Stimulated activated CD4-positive, alpha-beta T cell treated with anti-CD3 and anti-CD28 coated beads, Interleukin-2, amount 100 ng/mL, for 4 hours (primary cell): ENCODE results near the gene DVL1.
A peak's percentile ranks its signal among the peaks of the same experiment; 100 is the strongest.
"Not testable (repeated sequence)": the region's sequence is repeated elsewhere in the genome, so short reads cannot be mapped to it uniquely, and the experiment has no call there.

Experiments used
- DNase-seq: peaks from one replicate; pipeline ENCODE4 v3.0.0-alpha.2; 2020; ENCODE audit warnings: low read depth

The DVL1 gene

DNA sequence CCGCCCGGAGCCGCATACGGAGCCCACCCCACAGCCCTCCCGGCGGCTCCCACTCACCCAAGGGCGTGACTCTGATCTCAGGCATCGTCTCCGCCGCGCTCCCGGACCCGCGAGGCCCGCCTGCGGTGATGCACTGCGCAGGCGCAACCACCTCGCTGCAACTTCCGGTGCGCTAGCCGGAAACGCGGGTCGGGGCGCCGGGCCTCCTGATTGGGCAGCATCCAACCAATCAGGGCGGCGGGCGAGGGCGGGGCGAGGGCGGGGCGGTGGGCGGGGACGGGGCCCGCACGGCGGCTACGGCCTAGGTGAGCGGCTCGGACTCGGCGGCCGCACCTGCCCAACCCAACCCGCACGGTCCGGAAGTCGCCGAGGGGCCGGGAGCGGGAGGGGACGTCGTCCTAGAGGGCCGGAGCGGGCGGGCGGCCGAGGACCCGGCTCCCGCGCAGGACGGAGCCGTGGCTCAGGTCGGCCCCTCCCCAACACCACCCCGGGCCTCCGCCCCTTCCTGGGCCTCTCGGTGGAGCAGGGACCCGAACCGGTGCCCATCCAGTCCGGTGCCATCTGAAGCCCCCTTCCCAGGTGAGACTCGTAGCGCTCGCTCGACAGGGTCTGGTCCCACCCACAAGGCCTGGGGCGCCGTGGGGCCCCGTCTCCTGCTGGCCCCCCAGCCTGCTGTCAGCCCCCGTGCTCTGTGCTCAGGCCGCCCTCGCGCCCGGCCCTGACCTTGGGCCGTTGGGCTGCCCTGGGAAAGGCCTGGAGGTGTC lies 24.5 kb downstream of the DVL1 start, which contains the start of the genes CPTP and INTS11:
CPTP (plus strand) TSS at position 279 of the 764 bp plus-strand sequence. CDS start 2,109 bp downstream, outside the sequence.
INTS11 (minus strand) TSS at position 137 of the 764 bp plus-strand sequence; CDS start at position 85, 52 bp downstream.
- DNase-seq, result peak; percentile 96

DNA sequence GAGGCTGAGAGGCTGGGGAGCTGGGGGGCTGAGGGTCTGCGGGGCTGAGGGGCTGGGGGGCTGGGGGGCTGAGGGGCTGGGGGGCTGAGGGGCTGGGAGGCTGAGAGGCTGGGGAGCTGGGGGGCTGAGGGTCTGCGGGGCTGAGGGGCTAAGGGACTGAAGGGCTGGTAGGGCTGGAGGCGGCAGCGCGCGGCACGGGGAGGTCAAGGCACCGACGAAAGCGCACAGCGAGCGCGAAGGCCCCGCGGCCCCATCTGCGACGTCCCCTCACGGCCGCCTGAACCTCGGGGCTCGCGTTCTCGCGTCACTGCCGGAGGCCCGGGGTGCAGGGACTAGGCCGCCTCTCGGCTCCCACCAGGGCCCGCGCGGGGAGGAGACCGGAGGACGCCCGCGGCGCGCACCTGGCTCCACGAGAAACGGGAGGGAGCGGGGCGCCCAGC lies 25.1 kb downstream of the DVL1 start:
- DNase-seq, result no peak

DNA sequence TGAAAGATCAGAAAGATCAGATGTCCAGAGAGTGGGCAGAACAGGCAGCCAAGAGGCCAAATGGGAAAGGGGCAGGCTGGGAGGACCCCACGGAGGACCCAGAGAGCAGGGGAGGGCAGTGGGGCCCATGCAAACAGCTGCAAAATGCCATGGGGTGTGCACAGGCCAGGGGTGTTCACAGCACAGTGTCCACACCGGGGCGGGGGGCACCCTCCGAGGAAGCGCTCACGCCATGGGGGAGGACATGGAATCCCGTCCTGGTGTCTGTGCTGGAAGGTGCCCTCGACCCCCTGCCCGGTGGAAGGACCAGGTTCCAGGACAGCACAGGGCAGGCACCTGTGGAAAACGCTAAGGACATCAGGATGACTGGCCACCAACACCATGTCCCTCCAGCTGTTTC lies 26.3 kb downstream of the DVL1 start:
- DNase-seq, result no peak

DNA sequence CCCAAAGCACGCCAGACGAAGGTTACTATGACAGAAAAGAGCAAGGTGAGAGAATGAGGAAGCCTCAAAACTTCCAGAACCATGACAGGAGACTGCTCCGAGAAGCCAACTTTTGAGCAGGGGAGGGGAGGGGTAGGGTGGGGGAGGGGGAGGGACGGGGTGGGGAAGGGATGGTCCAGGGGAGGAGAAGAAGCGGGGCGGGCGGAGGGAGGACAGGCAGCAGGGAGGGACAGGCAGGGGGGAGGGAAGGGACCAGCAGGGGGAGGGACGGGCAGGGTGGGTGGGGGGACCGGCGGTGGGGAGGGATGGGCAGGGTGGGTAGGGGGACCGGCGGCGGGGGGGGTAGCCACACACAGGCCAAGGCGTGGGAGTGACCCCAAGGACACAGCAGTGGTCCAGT lies 26.8 kb downstream of the DVL1 start:
- no peak for DNase-seq

DNA sequence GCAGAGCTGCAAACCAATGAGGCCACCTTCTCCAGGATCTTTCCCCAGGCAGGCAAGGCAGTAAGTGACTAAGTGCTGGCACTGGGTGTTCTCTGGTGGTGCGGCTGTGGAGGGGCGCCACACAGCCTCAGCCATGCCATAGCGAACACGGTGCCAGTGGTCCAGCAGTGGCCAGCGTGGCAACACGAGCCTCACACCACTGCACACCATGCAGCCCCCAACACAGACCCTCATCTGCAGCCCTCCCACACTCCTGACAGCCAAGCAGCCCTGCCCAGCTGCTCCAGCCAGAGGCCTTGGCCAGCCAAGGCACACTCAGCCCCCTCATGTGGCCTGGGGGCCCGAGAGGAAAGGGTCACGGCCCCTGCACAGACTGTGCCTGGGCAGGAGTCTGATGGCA lies 27.7 kb downstream of the DVL1 start:
- no peak for DNase-seq

DNA sequence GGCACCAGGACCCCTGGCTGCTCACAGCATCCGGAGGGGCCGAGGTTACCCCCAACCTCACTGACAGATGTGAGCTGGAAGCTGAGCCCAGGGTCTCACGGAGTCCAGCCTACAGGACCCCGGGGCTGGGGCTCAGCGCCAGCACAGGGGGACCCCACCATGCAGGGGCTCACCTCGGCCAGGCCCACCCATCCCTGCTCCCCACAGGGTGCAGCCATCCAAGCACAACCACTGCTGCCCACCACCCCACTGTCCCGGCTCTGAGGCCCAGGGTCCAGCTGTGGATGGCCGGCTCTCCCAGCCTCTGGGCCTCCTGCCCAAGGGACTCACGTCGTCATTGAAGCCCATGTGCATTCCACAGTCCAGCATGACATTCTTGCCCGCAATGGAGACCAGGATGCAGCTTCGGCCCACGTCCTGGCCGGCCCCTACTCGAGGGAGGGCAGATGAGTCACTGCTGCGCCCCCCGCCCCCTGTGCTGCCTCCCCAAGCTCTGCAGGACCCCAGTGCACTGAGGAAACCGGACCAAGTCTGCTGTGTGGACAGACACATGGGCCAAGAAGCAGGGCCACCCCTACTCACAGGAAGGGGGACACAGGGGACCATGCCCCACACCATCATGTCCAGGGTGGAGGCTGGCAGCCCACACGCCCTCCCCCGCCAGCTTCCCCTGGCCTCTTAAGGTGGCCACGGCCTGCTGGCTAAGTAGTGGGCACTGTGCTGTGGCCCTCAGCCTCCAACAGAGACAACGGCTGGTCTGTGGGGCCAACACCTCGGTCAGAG lies 28.4 kb downstream of the DVL1 start:
- no peak for DNase-seq

DNA sequence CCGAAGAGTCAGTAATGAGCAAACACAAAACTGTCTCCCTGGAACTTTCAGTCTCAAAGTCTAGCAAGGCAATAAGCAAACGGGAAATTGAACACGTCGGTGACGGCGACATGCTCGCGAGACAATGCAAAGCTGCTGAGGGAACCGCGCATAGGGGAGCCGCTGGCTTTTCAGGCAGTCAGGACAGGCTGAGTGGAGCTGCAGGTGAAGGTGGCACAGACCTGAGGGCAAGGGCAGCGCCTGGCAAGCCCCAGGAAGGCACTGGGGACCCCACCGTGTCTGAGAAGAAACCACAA lies 29.6 kb downstream of the DVL1 start:
- DNase-seq, result no peak

DNA sequence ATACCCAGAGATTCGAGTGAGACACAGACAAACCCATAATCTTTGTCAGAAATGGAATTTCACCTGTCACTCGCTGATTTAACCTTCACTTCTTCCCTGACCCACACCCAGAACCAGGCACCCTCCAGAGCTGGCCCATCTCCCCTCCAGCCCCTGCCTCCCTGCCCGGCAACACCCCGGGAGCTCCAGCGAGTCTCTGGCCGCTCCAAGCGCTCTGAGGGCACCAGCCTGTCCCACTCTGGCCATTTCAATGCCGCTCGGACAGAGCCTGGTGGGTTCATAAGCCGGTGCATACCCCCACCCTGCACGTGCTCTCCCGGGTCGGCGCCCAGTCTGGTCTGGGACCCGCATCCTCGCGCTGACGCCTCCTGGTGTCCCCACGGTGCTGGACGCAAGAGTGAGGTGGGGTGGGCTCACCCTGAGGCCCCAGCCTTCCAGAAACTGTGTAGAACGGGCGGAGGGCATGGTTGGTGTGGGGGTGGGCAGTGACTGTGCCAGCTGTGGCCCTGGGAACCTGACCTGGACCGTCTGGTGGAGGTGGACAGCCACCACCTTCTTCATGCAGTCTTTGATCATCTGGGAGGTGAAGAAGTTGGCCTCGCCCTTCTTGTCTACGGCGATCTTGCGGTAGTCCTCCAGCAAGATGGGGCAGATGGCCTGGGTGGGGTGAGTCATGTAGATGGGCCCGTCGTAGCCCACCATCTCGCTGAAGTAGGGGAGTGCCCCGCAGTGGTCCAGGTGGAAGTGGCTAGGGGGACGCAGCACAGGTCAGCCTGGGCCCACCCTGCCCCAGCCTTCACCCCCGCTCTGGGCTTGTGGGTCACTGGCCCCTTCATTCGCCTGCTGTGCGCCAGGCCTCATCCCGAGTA lies 30.2 kb downstream of the DVL1 start:
- DNase-seq, result no peak

DNA sequence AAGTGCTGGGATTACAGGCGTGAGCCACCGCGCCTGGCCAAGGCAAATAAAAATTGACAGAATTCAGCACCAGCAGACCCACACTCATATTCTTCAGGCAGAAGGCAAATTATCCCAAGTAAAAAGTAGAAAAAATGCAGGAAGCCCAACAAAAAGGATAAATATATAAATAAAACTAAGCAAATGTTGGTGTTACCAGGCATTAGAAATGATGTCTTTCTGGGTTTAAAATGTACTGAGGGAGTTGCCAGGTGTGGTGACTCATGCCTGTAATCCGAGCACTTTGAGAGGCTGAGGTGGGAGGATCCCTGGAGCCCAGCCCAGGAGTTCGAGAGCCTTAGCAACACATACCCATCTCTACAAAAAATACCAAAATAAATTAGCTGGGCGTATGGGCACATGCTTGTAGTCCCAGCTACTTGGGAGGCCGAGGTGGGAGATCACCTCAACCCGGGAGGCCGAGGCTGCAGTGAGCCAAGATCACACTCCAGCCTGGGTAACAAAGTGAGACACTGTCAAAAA lies 31.0 kb downstream of the DVL1 start:
- DNase-seq, result no peak

DNA sequence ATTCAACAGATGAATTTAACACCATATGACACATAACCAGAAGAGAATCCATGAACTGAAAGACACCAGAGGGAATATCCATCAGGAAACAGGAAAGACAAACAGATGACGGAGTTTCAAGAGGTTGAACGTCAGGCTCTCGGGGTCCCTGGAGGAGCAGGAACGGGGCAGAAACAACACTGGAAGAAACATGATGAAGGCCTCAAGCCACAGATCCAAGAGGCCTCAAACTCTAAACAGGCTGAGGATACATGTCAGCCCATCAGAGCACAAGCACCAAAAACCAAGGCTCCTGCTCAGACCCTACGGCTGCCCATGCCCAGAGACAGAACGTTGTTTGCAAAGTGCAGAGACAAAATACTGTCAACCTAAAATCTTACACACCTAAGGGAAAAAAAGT lies 31.8 kb downstream of the DVL1 start:
- no peak for DNase-seq

DNA sequence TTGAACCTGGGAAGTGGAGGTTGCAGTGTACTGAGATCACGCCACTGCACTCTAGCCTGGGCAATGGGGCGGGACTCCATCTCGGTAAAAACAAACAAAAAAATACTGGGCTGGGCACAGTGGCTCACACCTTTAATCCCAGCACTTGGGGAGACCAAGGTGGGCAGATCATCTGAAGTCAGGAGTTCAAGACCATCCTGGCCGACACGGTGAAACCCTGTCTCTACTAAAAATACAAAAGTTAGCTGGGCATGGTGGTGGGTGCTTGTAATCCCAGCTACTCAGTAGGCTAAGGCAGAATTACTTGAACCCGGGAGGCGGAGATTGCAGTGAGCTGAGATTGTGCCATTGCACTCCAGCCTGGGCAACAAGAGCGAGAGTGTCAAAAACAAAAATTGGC lies 33.0 kb downstream of the DVL1 start:
- DNase-seq, result not testable (repeated sequence)

DNA sequence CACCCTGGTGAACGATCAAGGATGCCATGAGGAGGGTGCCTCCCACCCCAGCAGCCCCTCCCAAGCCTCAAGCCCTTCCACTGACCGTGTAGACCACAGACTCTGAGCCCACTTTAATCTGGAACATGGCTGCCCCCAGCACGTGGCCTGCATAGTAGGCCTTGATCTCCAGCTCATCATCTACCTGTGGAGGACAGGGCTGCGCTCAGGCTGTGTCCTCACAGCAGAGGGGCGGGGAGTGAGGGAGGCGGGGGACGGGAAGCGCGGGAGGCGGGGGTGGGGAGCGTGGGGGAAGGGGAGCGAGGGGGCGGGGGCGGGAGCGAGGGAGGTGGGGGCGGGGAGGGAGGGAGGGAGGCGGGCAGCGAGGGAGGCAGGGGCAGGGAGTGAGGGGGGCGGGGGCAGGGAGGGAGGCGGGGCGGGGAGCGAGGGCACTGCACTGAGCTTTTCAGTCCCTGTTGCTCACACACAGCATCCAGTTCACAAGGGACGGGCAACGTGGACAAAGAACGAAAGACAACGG lies 33.7 kb downstream of the DVL1 start:
- no peak for DNase-seq

DNA sequence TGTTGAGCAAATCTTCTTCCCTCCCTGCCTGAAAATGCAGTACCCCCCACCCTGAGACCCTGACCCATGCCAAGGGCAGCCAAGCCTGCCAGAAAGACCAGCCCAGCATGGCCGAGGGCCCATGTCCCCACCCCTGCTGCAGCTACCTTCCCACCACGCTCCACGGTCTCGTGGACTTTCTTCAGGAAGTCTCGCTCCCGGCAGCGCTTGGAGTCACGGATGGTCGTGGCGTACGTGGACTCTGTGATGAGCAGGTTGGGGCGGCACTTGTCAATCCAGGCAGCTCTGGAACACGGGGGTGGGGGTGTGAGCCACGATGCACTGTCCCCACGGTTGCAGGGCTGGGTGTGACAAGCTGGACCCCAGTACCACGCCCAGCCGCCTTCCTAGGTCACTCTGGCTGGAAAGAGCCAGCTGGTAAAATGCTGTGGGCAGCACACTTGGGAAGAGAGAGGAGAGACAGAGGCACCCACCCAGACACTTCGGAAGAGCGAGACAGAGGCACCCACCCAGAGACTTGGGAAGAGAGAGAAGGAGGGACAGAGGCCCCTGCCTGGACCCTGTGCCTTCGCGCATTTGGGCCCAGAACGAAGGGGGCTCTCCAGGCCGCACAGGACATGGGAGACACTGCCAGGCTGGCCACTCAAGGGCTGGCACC lies 34.4 kb downstream of the DVL1 start:
- no peak for DNase-seq

DNA sequence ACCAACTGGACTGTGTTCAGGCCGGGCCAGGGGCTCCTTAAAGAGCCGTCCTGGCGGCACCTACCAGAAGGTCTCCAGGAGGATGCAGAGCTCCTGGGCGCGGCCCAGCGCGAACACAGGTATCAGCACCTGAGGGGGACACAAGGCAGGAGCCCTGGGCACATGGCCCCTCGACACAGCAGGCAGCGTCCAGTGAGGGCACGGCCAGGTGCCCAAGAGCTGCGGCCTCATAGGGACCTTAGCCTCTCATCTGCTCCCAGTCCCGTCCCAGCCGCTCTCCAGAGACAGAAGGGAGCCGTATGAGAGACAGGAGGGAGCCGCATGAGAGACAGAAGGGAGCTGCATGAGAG lies 35.0 kb downstream of the DVL1 start:
- no peak for DNase-seq

DNA sequence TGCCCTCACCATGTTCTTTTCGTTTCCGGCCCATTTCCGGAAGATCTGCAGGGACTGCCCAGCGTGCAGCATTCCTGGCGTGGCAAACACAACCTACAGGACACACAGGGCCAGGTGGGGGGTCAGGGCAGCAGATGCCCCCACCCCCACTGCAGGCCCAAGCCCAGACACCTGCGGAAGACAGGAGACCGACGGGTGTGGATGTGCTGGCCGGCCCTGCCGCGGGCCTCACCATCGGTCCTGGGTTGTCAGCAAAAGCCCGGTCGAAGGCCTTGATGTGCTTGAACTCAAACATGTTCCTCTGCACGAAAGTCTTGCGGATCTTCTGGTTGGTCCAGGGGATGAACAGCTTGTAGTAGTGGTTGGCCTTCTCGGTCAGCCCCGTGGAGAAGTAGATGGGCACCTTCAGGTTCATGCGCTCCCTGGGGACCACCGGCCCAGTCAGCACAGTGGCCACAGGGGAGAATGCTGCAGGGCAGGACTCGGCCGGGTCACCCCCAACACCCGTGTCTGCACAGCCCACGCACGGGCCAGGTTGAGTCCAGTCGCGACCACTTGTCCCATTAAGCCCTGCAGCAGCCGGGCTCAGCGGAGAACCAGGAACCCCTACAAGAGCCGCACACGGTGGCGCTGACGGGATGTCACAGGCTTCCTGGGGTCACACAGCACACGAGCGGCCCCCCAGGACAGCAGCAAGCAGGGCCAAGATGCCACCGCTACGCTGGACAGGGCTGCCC lies 35.5 kb downstream of the DVL1 start:
- no peak for DNase-seq

DNA sequence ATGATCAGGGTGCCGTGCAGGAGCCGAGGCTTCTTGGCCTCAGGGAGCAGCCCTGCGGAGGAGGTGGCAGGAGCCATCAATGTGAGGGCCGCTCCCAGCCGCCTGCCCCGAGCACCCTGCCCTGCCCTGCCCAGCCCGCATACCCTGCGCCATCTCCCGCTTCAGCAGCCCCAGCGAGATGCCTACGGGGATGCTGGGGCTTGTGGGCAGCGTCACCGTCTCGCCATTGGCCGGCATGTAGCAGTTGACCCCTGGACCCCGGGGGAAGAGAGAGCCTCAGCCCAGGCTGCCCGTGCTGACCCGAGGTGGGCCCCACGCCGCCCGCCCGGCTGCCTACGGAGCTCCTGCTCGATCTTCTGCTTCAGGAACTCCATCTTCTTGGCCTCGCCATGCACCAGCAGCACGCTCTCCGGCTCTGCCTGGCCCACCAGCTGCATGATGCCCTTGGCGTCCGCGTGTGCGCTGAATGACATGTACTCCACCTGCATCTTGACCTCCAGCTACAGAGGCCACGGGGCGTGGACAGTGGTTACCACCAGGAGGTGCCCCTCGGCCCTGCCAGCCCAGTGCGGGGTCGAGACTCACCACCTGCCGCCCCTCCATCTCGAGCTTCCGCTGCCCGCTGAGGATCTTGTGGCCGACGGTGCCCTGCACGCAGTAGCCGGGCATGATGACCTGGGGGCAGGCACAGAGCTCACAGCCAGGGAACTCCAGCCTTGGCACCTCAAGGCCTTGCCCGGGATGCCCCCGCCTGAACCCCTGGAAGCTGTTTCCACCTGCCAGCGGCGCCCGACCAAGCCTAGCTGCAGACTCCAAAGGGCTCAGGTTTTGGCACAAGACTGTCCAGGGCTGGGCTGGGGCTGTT lies 36.5 kb downstream of the DVL1 start:
- no peak for DNase-seq

DNA sequence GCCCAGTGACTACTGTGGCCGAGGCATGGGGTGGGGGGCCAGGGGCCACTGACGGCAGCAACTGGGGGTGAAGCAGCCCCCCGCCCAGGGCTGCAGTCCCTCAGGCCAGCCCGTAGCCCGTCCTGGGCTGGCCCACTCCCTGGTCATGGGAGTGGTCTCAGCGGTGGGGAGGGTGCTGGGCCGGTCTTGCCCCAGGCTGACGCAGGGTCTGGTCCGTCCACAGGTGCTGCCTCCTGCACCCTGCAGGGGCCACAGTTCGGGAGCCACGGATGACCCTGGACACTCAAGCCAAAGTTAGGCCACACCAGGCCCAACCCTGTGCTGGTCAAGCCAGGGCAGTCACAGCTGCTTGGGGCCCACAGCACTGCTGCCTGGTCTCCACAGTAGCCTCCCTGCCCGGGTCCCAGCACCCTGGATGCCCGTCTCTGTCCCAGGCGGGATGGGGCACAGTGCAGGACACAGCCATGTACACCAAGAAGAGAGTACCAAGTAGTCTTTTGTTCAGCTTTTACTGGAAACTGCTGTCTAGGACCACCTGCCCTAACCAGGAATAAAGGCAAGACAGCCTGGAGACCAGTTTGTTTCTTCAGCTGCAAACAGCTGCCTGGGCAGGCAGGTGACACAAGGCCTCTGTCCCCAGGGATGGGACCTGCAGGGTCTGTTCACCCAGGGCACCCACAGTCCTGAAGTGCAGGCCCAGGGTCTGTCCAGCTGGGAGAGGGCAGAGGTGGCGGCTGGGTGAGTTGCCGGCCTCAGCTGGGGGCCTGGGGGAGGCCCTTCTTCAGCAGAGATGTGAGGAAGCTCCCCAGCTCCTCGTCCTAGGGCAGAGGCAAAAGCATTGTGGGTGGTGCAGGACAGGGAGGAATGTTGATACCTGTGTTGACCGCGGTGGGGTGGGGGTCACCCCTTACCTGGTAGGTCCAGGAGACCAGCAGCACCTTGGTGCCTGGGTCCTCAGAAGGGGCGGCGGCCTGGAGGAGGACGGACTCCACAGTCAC lies 37.8 kb downstream of the DVL1 start:
- DNase-seq, result no peak

DNA sequence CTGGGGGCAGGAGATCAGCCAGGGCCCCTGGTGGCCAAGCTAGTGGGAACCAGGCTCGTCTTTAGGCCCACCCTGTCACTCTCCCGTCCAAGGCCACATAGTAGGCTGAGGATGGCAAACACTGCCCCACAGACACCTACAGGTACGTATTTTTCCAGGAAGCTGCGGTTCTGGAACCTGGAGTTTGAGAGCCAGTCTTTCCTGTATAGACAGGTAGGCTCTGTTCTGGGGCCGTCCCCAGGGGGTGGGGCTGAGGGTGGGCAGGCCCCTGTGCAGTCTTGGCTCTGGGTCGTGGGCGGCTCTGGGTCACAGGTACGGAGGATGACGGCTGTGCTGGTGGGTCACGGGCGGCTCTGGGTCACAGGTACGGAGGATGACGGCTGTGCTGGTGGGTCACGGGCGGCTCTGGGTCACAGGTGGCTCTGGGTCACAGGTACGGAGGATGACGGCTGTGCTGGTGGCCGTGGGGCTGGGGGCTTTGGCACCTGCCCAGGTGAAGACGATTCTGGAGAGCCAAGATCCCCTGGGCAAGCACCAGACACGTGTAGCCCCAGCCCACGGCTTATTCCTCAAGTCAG lies 38.7 kb downstream of the DVL1 start:
- no peak for DNase-seq

DNA sequence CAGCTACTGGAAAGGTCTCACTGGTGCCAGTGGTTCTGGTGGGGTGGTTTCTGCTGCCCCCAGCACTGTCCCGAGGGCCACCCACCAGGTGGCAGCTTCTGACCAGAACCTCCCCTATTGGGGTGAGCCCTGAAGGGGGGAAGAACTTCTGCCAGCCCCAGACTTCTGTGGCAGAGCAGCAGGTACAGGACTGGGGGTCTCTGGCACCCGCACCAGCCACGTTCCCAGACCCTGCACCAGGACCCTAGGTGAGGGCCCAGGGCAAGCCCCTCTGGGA lies 39.2 kb downstream of the DVL1 start:
- no peak for DNase-seq
